HepG2 (cell line): Measurements from ENCODE around the gene TPBGL. TPM values are rescaled to one million over a fixed set of nuclear protein-coding genes. Genes with fewer than 3 reads are reported as not detected.

ENCODE experiments used
- ATAC-seq: fragments of 200-7000 bp; cut with Tn5 transposase; 3 replicates; pipeline ENCODE4 v1.9.1; 2020; ENCODE audit warnings: mild to moderate bottlenecking, moderate library complexity
- BruUV-seq: library from RNA; stranded (reverse); fragments of 400-500 nt; replicated peaks from 2 replicates; lab custom pipeline; 2021; lab: Mats Ljungman, UMichigan
- CTCF ChIA-PET: fragments of 300-600 bp; formaldehyde crosslinking; extraction: SDS; loops from one replicate; lab custom pipeline; 2021; ENCODE audit warnings: low total read pairs, inconsistent platforms, low intra/inter-chr PET ratio; lab: Yijun Ruan, JAX
- POLR2A ChIA-PET: fragments of 350-600 bp; sonication (Branson Sonifier 250); formaldehyde crosslinking; loops from one replicate; lab custom pipeline; 2020; ENCODE audit warnings: antibody characterized with exemption, inconsistent platforms; lab: Yijun Ruan, JAX
- DNase-seq: peaks from one replicate; pipeline ENCODE4 v3.0.0-alpha.2; 2015; ENCODE audit warnings: low spot score
- FAIRE-seq: peaks from 3 replicates; lab custom pipeline; 2011; peaks lifted over from hg19 to GRCh38; lab: Jason Lieb, UNC
- H2AFZ ChIP-seq: one replicate; pipeline ENCODE4 v1.6.1; 2011; ENCODE audit warnings: low read length, inconsistent platforms
- H3K27ac ChIP-seq: fragments of 300-600 bp; 3 replicates; pipeline ENCODE4 v1.8.0; 2011; ENCODE audit warnings: mixed run types, mild to moderate bottlenecking, mixed read lengths, low read length, inconsistent platforms; ENCODE audit not compliant: insufficient read depth; ENCODE audit errors: extremely low read length
- H3K27me3 ChIP-seq, 2 experiments: fragments of 200-600 bp in 1 of 2; 2 replicates in 1 of 2; 3 replicates in 1 of 2; pipeline versions ENCODE4 v1.6.0 to v1.8.0; 2011; ENCODE audit warnings: low read length in 2 of 2, mild to moderate bottlenecking in 2 of 2, moderate library complexity in 2 of 2, inconsistent platforms in 1 of 2; ENCODE audit not compliant: insufficient read depth in 2 of 2, control insufficient read depth in 1 of 2
- H3K36me3 ChIP-seq, 2 experiments: fragments of 200-600 bp in 1 of 2; replicated peaks in 1 of 2; 2 replicates in 1 of 2; 3 replicates in 1 of 2; pipeline versions ENCODE4 v1.5.1 to v1.8.0; 2011; ENCODE audit warnings: low read length in 2 of 2, inconsistent platforms in 1 of 2; ENCODE audit not compliant: insufficient read depth in 2 of 2, control insufficient read depth in 1 of 2
- H3K4me1 ChIP-seq: 2 replicates; pipeline ENCODE4 v1.5.1; 2012; ENCODE audit warnings: low read length, inconsistent platforms; ENCODE audit not compliant: insufficient read depth
- H3K4me2 ChIP-seq: 2 replicates; pipeline ENCODE4 v1.6.0; 2011; ENCODE audit warnings: low read depth, low read length, inconsistent platforms
- H3K4me3 ChIP-seq, 3 experiments: fragments of 200-600 bp in 1 of 3; sonication (generic), shearing (Covaris generic) in 1 of 3; replicated peaks in 1 of 3; 2 replicates each; pipeline ENCODE4 v1.5.1; 2011 to 2016; ENCODE audit warnings: low read length in 3 of 3, inconsistent platforms in 2 of 3, low read depth in 2 of 3, mild to moderate bottlenecking in 2 of 3, control low read depth in 1 of 3, mixed read lengths in 1 of 3; ENCODE audit not compliant: insufficient read depth in 1 of 3
- H3K79me2 ChIP-seq: one replicate; pipeline ENCODE4 v1.6.1; 2011; ENCODE audit warnings: low read length, inconsistent platforms; ENCODE audit not compliant: insufficient read depth
- H3K9ac ChIP-seq: 2 replicates; pipeline ENCODE4 v1.6.0; 2011; ENCODE audit warnings: mild to moderate bottlenecking, low read depth, low read length, inconsistent platforms; ENCODE audit not compliant: insufficient read depth
- H3K9me3 ChIP-seq: 2 replicates; pipeline ENCODE4 v1.5.1; 2012; ENCODE audit warnings: mild to moderate bottlenecking, low read length
- H4K20me1 ChIP-seq: 2 replicates; pipeline ENCODE4 v1.6.0; 2011; ENCODE audit warnings: inconsistent platforms, mild to moderate bottlenecking, low read length, moderate library complexity; ENCODE audit not compliant: insufficient read depth
- CCAR2 ChIP-seq: fragments of 200-400 bp; formaldehyde crosslinking; optimal IDR thresholded peaks from 2 replicates; pipeline ENCODE3; 2018; ENCODE audit warnings: low read depth, mild to moderate bottlenecking, low read length, moderate library complexity
- FIP1L1 ChIP-seq: fragments of 200-400 bp; formaldehyde crosslinking; IDR thresholded peaks from 2 replicates; pipeline ENCODE4 v1.6.1; 2018; ENCODE audit warnings: low read depth, mild to moderate bottlenecking, low read length, moderate library complexity, borderline replicate concordance; ENCODE audit not compliant: insufficient read depth
- FOXK2 ChIP-seq: fragments of 450-650 bp; IDR thresholded peaks from 2 replicates; pipeline ENCODE4 v1.6.1; 2016
- HMG20B ChIP-seq: conservative IDR thresholded peaks from 2 replicates; pipeline ENCODE4 v1.6.1; 2016; ENCODE audit warnings: missing genetic modification reagents, missing compliant biosample characterization
- JUN ChIP-seq: sonication (generic); formaldehyde crosslinking; IDR thresholded peaks from 2 replicates; pipeline ENCODE4 v1.4.0; 2020; ENCODE audit warnings: mild to moderate bottlenecking, missing genetic modification reagents
- KAT8 ChIP-seq: IDR thresholded peaks from 2 replicates; pipeline ENCODE4 v1.6.1; 2016; ENCODE audit warnings: missing genetic modification reagents, missing compliant biosample characterization
- MTF1 ChIP-seq: sonication (generic); formaldehyde crosslinking; IDR thresholded peaks from 2 replicates; pipeline ENCODE4 v1.5.0; 2020; ENCODE audit warnings: missing genetic modification reagents
- POLR2G ChIP-seq: fragments of 200-400 bp; formaldehyde crosslinking; IDR thresholded peaks from 2 replicates; pipeline ENCODE4 v1.6.1; 2018; ENCODE audit warnings: mild to moderate bottlenecking, low read depth, low read length, moderate library complexity
- RFX1 ChIP-seq: fragments of 450-650 bp; IDR thresholded peaks from 2 replicates; pipeline ENCODE4 v1.6.1; 2017
- RFX5 ChIP-seq: IDR thresholded peaks from 2 replicates; pipeline ENCODE4 v1.6.1; 2011; ENCODE audit warnings: low read depth, low read length, improper control_type of control experiment
- STAT5B ChIP-seq: sonication (generic); formaldehyde crosslinking; IDR thresholded peaks from 2 replicates; pipeline ENCODE4 v1.4.0; 2020; ENCODE audit warnings: missing genetic modification reagents
- TEAD2 ChIP-seq: sonication (generic); formaldehyde crosslinking; IDR thresholded peaks from 2 replicates; pipeline ENCODE4 v1.9.0; 2021; ENCODE audit warnings: missing genetic modification reagents
- ZFY ChIP-seq: sonication (generic); formaldehyde crosslinking; IDR thresholded peaks from 2 replicates; pipeline ENCODE4 v1.4.0; 2020; ENCODE audit warnings: missing genetic modification reagents
- ZMYM3 ChIP-seq: sonication (generic); formaldehyde crosslinking; IDR thresholded peaks from 2 replicates; pipeline ENCODE4 v1.5.1; 2020; ENCODE audit warnings: mild to moderate bottlenecking, missing genetic modification reagents
- ZNF12 ChIP-seq: sonication (generic); formaldehyde crosslinking; IDR thresholded peaks from 2 replicates; pipeline ENCODE4 v1.5.0; 2020; ENCODE audit warnings: missing genetic modification reagents
- ZNF629 ChIP-seq: sonication (generic); formaldehyde crosslinking; conservative IDR thresholded peaks from 2 replicates; pipeline ENCODE4 v1.5.0; 2020; ENCODE audit warnings: missing genetic modification reagents
- WGBS: methylation state at CpG from one replicate; pipeline ENCODE4 v1.1.6; 2017; ENCODE audit warnings: low lambda C conversion rate; 5-methylcytosine and 5-hydroxymethylcytosine counted together
- in situ Hi-C: cut with HindIII; loops from 2 replicates; pipeline ENCODE4 v1.10.0; 2017; ENCODE audit warnings: low pct_unique_long_range_greater_than_20kb; ENCODE audit not compliant: extremely low pct_ligation_motif_present
- intact Hi-C: fragments of 100-400 bp; cut with micrococcal nuclease; formaldehyde crosslinking; loops from one replicate; pipeline ENCODE4 v1.10.0; 2022; ENCODE audit not compliant: unreplicated experiment
- polyA plus RNA-seq, 8 experiments: library from polyadenylated mRNA; depleted of rRNA in 3 of 8; stranded (reverse) in 7 of 8; unstranded in 1 of 8; fragments of >200 nt; fragmentation: Illumina TruSeq in 4 of 8; extraction: Trizol in 4 of 8; gene quantifications; 2 replicates each; pipeline versions ENCODE4 v1.2.1 to v1.2.3, GENCODE V29; 2011 to 2016; ENCODE audit warnings: low read depth in 4 of 8, missing spikeins in 1 of 8, mixed read lengths in 1 of 8; ENCODE audit not compliant: insufficient read depth in 1 of 8
- total RNA-seq, 5 experiments: library from RNA; depleted of rRNA; stranded (reverse); fragments of >200 nt; fragmentation: Illumina TruSeq; extraction: Trizol; gene quantifications; 2 replicates each; pipeline ENCODE4 v1.2.3, GENCODE V29; 2016; ENCODE audit warnings: low read depth in 1 of 5
- TF ChIP-seq, protein P1 (sequence below): IDR thresholded peaks from 2 replicates; pipeline ENCODE4 v1.6.1; 2018; ENCODE audit warnings: missing genetic modification reagents, mild to moderate bottlenecking, missing compliant biosample characterization
- TF ChIP-seq, protein P2 (sequence below): sonication (generic); formaldehyde crosslinking; IDR thresholded peaks from 2 replicates; pipeline ENCODE4 v1.4.0; 2020; ENCODE audit warnings: missing genetic modification reagents

Gene TPBGL
- total and polyA plus RNA-seq, 2 of the 13 experiments (the other 11 are each of a cell fraction or from before 2014, with no cell fraction given) = not detected

DNA sequence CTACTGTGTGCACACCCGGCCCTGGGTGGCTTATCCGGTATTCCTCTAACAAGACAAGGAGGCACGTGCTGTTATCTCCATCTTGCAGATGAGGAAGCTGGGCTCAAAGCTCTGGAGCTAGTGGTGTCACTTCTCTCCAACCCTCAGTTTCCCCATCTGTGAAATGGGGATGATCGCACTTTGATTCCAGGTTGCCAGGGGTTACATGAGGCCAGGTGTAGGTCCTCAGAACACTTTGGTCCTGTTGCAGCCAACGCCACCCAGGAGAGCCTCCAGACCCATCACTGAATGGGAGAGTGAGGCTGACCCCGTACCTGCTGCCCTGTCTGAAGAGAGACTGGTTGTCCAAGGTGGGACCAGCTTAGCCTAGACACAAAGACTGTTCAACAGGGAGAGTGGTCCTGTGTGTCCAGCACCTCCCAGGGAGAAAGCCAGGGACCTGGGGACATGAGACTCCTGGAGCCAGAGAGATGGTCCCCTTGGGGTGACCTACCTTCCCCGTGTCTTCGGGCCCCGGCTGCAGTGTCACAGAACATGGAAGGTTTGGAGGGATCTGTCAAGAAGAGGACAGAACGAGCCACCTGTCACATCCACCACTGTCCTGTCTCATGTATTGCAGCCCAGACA is 41.0 kb downstream of the TPBGL start:
- H3K9ac ChIP-seq = no peak overlapping the region
- no peak overlapping the region for H3K27ac ChIP-seq
- DNase-seq (no peak), ATAC-seq (no peak)
- H3K4me1 ChIP-seq = peaks cover 30% of the 10 kb centered on the region
- no peak for TF ChIP-seq POLR2G
- no peak for TF ChIP-seq JUN (CRISPR knock-in tag)
- no peak for TF ChIP-seq MTF1
- no peak for TF ChIP-seq ZNF12
- no peak for TF ChIP-seq TEAD2 (CRISPR knock-in tag)
- TF ChIP-seq ZMYM3 (CRISPR knock-in tag) = peak; percentile 34; the same call in 1 of the 2 replicates
- TF ChIP-seq ZNF629 (CRISPR knock-in tag) = peak; percentile 87
- TF ChIP-seq FIP1L1 = no peak
- TF ChIP-seq, all 625 proteins: peak for 2
- CTCF ChIA-PET = interaction anchor here (2.9 kb wide), 1 partner anchor 102 kb away, joined by 37 read pairs; no protein-coding TSS in a partner anchor
- Histone ChIP-seq H3K27me3 (no peaks in the 10 kb centered on the region), H3K4me2 (no peak overlapping the region), H3K79me2 (no peaks in the 10 kb centered on the region), H3K4me3 (no peak overlapping the region), H3K36me3 (peaks cover 32 to 63% of the 10 kb centered on the region in 2 experiments), H3K9me3 (no peaks in the 10 kb centered on the region), H2AFZ (no peak overlapping the region), H4K20me1 (peaks cover 8% of the 10 kb centered on the region; the same call in 1 of the 2 replicates)
- 92% methylated on average over 6 of the region's 10 CpGs for WGBS
- no peak for FAIRE-seq
- no TSS peak for BruUV-seq
- in situ Hi-C loops = loop anchor here (5.0 kb wide), 1 partner anchor 101 kb away; no protein-coding TSS in a partner anchor
- intact Hi-C loops = no loop called here
- POLR2A ChIA-PET = no interaction called here

DNA sequence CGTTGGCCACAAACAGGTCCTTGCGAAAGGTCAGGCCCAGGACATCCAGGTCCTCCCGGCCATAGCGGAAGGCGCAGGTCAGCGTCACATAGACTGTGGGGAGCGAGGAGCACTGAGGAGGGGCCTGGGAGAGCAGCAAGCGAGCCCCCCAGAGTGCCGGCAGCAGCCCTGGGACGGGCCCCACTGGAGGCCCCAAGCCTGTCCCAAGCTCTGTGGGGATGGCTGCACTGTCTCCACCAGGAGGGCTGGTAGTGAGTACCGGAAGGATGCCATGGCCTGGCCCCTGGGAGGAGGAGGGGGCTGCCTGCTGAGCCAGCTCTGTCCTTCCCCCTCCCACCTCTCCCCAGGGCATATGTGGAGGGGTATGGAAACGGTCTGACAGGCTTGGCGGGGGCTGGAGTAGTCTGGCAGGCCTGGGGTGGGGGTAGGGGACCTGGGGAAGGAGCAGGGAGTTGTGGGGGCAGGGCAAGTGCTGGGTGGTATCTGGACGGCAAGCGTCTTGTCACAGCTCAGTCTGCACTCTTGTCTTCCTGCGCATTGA is 42.9 kb downstream of the TPBGL start:
- in situ Hi-C loops (loop anchor here (5.0 kb wide), 1 partner anchor 99 kb away; no protein-coding TSS in a partner anchor), intact Hi-C loops (no loop called here)
- 92% methylated on average over 12 of the region's 16 CpGs for WGBS
- ATAC-seq (no peak), DNase-seq (no peak), FAIRE-seq (no peak)
- no peak overlapping the region for H3K4me3 ChIP-seq
- peaks cover 8% of the 10 kb centered on the region; the same call in 1 of the 2 replicates for H4K20me1 ChIP-seq
- ChIA-PET CTCF (no interaction called here), POLR2A (no interaction called here)
- no TSS peak for BruUV-seq
- H2AFZ ChIP-seq = no peak overlapping the region
- no peaks in the 10 kb centered on the region for H3K79me2 ChIP-seq
- no peak overlapping the region for H3K27ac ChIP-seq
- H3K9me3 ChIP-seq = no peaks in the 10 kb centered on the region
- peaks cover 30% of the 10 kb centered on the region for H3K4me1 ChIP-seq
- no peak overlapping the region for H3K4me2 ChIP-seq
- no peaks in the 10 kb centered on the region for H3K27me3 ChIP-seq
- no peak overlapping the region for H3K9ac ChIP-seq
- peaks cover 20 to 54% of the 10 kb centered on the region in 2 experiments for H3K36me3 ChIP-seq
- TF ChIP-seq STAT5B (no peak), FOXK2 (no peak), KAT8 (CRISPR knock-in tag) (no peak), ZFY (no peak), CCAR2 (no peak), RFX5 (no peak), RFX1 (no peak), HMG20B (no peak)
- TF ChIP-seq, protein P1, sequence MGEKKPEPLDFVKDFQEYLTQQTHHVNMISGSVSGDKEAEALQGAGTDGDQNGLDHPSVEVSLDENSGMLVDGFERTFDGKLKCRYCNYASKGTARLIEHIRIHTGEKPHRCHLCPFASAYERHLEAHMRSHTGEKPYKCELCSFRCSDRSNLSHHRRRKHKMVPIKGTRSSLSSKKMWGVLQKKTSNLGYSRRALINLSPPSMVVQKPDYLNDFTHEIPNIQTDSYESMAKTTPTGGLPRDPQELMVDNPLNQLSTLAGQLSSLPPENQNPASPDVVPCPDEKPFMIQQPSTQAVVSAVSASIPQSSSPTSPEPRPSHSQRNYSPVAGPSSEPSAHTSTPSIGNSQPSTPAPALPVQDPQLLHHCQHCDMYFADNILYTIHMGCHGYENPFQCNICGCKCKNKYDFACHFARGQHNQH = no peak
- TF ChIP-seq, protein P2, sequence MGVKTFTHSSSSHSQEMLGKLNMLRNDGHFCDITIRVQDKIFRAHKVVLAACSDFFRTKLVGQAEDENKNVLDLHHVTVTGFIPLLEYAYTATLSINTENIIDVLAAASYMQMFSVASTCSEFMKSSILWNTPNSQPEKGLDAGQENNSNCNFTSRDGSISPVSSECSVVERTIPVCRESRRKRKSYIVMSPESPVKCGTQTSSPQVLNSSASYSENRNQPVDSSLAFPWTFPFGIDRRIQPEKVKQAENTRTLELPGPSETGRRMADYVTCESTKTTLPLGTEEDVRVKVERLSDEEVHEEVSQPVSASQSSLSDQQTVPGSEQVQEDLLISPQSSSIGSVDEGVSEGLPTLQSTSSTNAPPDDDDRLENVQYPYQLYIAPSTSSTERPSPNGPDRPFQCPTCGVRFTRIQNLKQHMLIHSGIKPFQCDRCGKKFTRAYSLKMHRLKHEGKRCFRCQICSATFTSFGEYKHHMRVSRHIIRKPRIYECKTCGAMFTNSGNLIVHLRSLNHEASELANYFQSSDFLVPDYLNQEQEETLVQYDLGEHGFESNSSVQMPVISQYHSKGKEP (CRISPR knock-in tag) = no peak
